Measurements from ENCODE around the gene CACNA2D3. TPM values are rescaled to one million over a fixed set of nuclear protein-coding genes. Genes with fewer than 3 reads are reported as not detected.

CACNA2D3 gene
- total and polyA plus RNA-seq, 4 donors = 0.38 to 2.5 (median 1.1) TPM

DNA sequence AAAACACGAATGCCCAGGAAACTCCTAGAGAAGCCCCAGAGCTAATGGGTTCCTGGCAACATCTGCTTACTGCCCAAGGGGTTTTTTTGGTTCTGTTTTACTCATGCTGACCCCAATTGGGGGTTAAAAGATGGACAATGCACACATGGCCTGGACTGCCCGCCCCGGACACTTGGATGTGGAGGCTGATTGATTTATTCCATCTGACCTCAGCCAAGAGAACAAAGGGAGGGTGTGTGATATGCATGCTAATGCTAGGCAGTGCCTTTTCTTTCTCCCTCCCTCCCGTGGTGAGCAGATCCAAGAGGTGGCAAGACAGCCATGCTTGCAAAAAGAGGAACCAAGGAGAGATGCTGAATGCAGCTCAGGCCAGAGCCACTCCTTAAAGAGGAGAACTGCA lies 808.8 kb downstream of the CACNA2D3 start:
- H3K27me3 ChIP-seq (ENCODE audit: control insufficient read depth in 3 of 3, insufficient read depth in 3 of 3, low read length in 2 of 3) = no peaks in the 10 kb centered on the region
- H3K4me3 ChIP-seq = no peak overlapping the region
- no peak overlapping the region for H3K9ac ChIP-seq (ENCODE audit: insufficient read depth in 1 of 2, low read length in 2 of 2)
- WGBS, 2 donors = 62 to 65% methylated on average over 4 of the region's 4 CpGs
- TF ChIP-seq, protein P1, sequence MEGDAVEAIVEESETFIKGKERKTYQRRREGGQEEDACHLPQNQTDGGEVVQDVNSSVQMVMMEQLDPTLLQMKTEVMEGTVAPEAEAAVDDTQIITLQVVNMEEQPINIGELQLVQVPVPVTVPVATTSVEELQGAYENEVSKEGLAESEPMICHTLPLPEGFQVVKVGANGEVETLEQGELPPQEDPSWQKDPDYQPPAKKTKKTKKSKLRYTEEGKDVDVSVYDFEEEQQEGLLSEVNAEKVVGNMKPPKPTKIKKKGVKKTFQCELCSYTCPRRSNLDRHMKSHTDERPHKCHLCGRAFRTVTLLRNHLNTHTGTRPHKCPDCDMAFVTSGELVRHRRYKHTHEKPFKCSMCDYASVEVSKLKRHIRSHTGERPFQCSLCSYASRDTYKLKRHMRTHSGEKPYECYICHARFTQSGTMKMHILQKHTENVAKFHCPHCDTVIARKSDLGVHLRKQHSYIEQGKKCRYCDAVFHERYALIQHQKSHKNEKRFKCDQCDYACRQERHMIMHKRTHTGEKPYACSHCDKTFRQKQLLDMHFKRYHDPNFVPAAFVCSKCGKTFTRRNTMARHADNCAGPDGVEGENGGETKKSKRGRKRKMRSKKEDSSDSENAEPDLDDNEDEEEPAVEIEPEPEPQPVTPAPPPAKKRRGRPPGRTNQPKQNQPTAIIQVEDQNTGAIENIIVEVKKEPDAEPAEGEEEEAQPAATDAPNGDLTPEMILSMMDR (IDR thresholded peaks at IDR 0.05; ENCODE audit: control extremely low read depth, extremely low read depth) = no peak
- no peaks in the 10 kb centered on the region for H3K4me1 ChIP-seq (ENCODE audit: control insufficient read depth in 5 of 5, insufficient read depth in 5 of 5, low read length in 5 of 5)
- peaks cover 0 to 2% (median 0%) of the 10 kb centered on the region in 4 donors for H3K9me3 ChIP-seq (ENCODE audit: control insufficient read depth in 4 of 4, insufficient read depth in 3 of 4, low read length in 3 of 4)
- ATAC-seq (ENCODE audit: insufficient read depth, low FRiP score) = no peak
- H3K27ac ChIP-seq (ENCODE audit: low read depth in 1 of 2, low read length in 1 of 2) = no peak overlapping the region
- no peaks in the 10 kb centered on the region for H3K36me3 ChIP-seq (ENCODE audit: control insufficient read depth in 4 of 4, insufficient read depth in 4 of 4, low read length in 4 of 4)
- no peak for DNase-seq

- H3K27me3 ChIP-seq (ENCODE audit: control insufficient read depth in 3 of 3, insufficient read depth in 3 of 3, low read length in 2 of 3) = no peaks in the 10 kb centered on the region
- DNase-seq (no peak), ATAC-seq (ENCODE audit: insufficient read depth, low FRiP score) (no peak)
- H3K4me3 ChIP-seq = no peak overlapping the region
- 69 to 77% methylated on average over 4 of the region's 4 CpGs for WGBS, 2 donors
- TF ChIP-seq, protein P1 (IDR thresholded peaks at IDR 0.05; ENCODE audit: control extremely low read depth, extremely low read depth) = no peak
- no peak overlapping the region for H3K9ac ChIP-seq (ENCODE audit: insufficient read depth in 1 of 2, low read length in 2 of 2)
- H3K36me3 ChIP-seq (ENCODE audit: control insufficient read depth in 4 of 4, insufficient read depth in 4 of 4, low read length in 4 of 4) = no peaks in the 10 kb centered on the region
- H3K27ac ChIP-seq (ENCODE audit: low read depth in 1 of 2, low read length in 1 of 2) = no peak overlapping the region
- peaks cover 0 to 2% (median 0%) of the 10 kb centered on the region in 4 donors for H3K9me3 ChIP-seq (ENCODE audit: control insufficient read depth in 4 of 4, insufficient read depth in 3 of 4, low read length in 3 of 4)
- H3K4me1 ChIP-seq (ENCODE audit: control insufficient read depth in 5 of 5, insufficient read depth in 5 of 5, low read length in 5 of 5) = no peaks in the 10 kb centered on the region
Observed at GRCh38 chr3:54932606-54933005, 810.3 kb downstream of the CACNA2D3 start.

GRCh38 chr3:54935869-54936268 lies 813.5 kb downstream of the CACNA2D3 start:
- Histone ChIP-seq H3K27me3 (ENCODE audit: control insufficient read depth in 3 of 3, insufficient read depth in 3 of 3, low read length in 2 of 3) (no peaks in the 10 kb centered on the region), H3K4me3 (no peak overlapping the region), H3K27ac (ENCODE audit: low read depth in 1 of 2, low read length in 1 of 2) (no peak overlapping the region), H3K4me1 (ENCODE audit: control insufficient read depth in 5 of 5, insufficient read depth in 5 of 5, low read length in 5 of 5) (peaks cover 0 to 2% (median 0%) of the 10 kb centered on the region in 5 donors), H3K36me3 (ENCODE audit: control insufficient read depth in 4 of 4, insufficient read depth in 4 of 4, low read length in 4 of 4) (no peaks in the 10 kb centered on the region), H3K9ac (ENCODE audit: insufficient read depth in 1 of 2, low read length in 2 of 2) (no peak overlapping the region), H3K9me3 (ENCODE audit: control insufficient read depth in 4 of 4, insufficient read depth in 3 of 4, low read length in 3 of 4) (peaks cover 0 to 8% (median 0%) of the 10 kb centered on the region in 4 donors)
- no peak for ATAC-seq (ENCODE audit: insufficient read depth, low FRiP score)
- TF ChIP-seq, protein P1 (IDR thresholded peaks at IDR 0.05; ENCODE audit: control extremely low read depth, extremely low read depth) = no peak
- WGBS, 2 donors = 83 to 85% methylated on average over 3 of the region's 3 CpGs
- no peak for DNase-seq

DNA sequence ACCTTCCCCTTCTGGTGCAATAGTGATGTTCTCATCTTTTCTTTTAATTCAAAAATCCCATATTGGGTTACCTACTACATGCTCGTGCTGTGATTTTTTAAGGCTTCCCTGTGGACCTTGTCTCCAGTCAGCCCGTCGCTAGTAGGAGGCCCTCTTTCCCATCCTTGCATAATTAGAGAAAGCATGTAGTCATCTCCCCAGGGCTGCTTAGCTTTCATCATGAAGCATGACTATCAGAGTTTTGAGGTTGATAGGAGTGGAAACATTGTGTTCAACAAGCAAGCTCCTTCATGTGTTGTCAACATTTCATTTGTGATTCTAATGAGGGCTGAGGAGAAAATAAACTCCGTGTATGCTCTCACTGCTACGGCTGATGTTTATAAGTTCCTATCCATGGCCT lies 814.2 kb downstream of the CACNA2D3 start:
- peaks cover 0 to 2% (median 0%) of the 10 kb centered on the region in 5 donors for H3K4me1 ChIP-seq (ENCODE audit: control insufficient read depth in 5 of 5, insufficient read depth in 5 of 5, low read length in 5 of 5)
- DNase-seq (no peak), ATAC-seq (ENCODE audit: insufficient read depth, low FRiP score) (no peak)
- H3K27me3 ChIP-seq (ENCODE audit: control insufficient read depth in 3 of 3, insufficient read depth in 3 of 3, low read length in 2 of 3) = no peaks in the 10 kb centered on the region
- TF ChIP-seq, protein P1 (IDR thresholded peaks at IDR 0.05; ENCODE audit: control extremely low read depth, extremely low read depth) = no peak
- H3K36me3 ChIP-seq (ENCODE audit: control insufficient read depth in 4 of 4, insufficient read depth in 4 of 4, low read length in 4 of 4) = no peaks in the 10 kb centered on the region
- H3K4me3 ChIP-seq = no peak overlapping the region
- H3K27ac ChIP-seq (ENCODE audit: low read depth in 1 of 2, low read length in 1 of 2) = no peak overlapping the region
- no peak overlapping the region for H3K9ac ChIP-seq (ENCODE audit: insufficient read depth in 1 of 2, low read length in 2 of 2)
- H3K9me3 ChIP-seq (ENCODE audit: control insufficient read depth in 4 of 4, insufficient read depth in 3 of 4, low read length in 3 of 4) = peaks cover 0 to 8% (median 0%) of the 10 kb centered on the region in 4 donors
- 85 to 88% methylated on average over 5 of the region's 5 CpGs for WGBS, 2 donors
